ENCODE data around the gene BFAR.
"Not testable (repeated sequence)": the region's sequence is repeated elsewhere in the genome, so short reads cannot be mapped to it uniquely, and the experiment has no call there.

BFAR gene

GRCh38 chr16:14701859-14702258, 69.1 kb downstream of the BFAR start:
- DNase-seq, result not testable (repeated sequence)

- not testable (repeated sequence) for DNase-seq
Measured at GRCh38 chr16:14702672-14703071, 69.9 kb downstream of the BFAR start.

GRCh38 chr16:14703156-14704011, 70.6 kb downstream of the BFAR start, which contains the start of gene NPIPA3:
Gene NPIPA3 (plus strand): TSS chr16:14703411. CDS start chr16:14708944, 5,533 bp downstream.
- not testable (repeated sequence) for DNase-seq

Data from hematopoietic multipotent progenitor cell treated with erythropoietin and hydrocortisone succinate and interleukin-3 and kit ligand, for 4 days (in vitro differentiated cells).